Activated naive CD8-positive, alpha-beta T cell (primary cell): Measurements from ENCODE around the gene SLC6A9.

ENCODE experiments used
- H3K27ac Mint-ChIP-seq: one replicate; pipeline ENCODE4 v1.8.0; 2021; ENCODE audit warnings: mixed read lengths
- H3K27me3 Mint-ChIP-seq: one replicate; pipeline ENCODE4 v1.8.0; 2021; ENCODE audit warnings: mixed read lengths
- H3K36me3 Mint-ChIP-seq: one replicate; pipeline ENCODE4 v1.8.0; 2021; ENCODE audit warnings: mixed read lengths
- H3K4me1 Mint-ChIP-seq: one replicate; pipeline ENCODE4 v1.8.0; 2021; ENCODE audit warnings: low read depth, mixed read lengths
- H3K4me3 Mint-ChIP-seq: one replicate; pipeline ENCODE4 v1.8.0; 2021; ENCODE audit warnings: mild to moderate bottlenecking, mixed read lengths
- H3K9me3 Mint-ChIP-seq: one replicate; pipeline ENCODE4 v1.8.0; 2021; ENCODE audit warnings: low read depth, mixed read lengths

Gene SLC6A9

DNA sequence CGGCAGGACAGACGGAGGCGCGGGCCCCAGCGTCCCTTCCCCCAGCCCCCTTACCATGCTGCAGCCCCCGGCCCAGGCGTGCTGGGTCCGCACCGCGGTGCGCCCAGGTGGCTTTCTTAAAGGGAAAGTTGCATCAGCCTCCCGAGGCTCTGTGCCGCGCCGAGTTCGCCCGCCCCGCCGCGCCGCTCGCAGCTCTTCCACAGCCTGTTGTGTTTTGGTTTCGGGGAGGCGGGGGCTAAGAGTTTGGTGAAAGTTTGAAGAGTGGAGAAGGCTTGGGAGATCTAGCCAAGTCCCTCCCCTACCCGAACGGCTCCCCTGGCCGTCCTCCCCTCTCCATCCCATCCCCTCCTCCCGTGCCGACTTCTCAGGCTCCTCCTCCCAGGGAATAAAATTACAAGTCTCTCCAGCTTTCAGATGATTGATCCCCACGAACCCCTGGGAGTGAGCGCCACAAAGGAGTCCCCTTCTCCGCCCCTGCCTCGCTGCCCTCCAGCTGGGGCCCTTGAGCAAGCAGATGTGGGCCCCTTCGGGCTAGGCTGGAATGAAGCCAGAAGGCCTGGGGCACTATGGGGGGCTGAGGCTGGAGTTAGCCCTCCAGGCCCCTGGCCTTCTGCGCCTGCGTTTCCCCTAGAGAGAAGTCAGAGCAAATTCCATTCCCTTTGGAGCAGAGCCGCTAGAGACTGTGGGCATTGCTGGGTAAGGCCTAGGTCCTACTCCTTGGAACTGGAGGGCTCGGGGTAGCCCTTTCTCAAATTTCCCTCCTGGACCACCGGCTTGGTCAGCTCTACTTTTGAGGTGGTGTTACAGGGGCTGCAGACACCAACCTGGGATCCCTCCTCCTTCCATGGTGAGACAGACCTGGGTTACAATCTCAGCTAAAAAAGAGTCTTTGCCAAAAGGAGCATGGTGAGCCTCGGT, at the start of gene SLC6A9:
SLC6A9 (minus strand) TSS at position 211 of the 918 bp plus-strand sequence. CDS start 7,185 bp downstream, outside the sequence.
- Mint-ChIP-seq H3K27me3 (no peaks in the 10 kb centered on the region), H3K27ac (peak within 1 kb of the TSS; percentile 90), H3K4me1 (peaks cover 21% of the 10 kb centered on the region), H3K36me3 (peaks cover 2% of the 10 kb centered on the region), H3K4me3 (peak within 1 kb of the TSS; percentile 89), H3K9me3 (no peaks in the 10 kb centered on the region)

DNA sequence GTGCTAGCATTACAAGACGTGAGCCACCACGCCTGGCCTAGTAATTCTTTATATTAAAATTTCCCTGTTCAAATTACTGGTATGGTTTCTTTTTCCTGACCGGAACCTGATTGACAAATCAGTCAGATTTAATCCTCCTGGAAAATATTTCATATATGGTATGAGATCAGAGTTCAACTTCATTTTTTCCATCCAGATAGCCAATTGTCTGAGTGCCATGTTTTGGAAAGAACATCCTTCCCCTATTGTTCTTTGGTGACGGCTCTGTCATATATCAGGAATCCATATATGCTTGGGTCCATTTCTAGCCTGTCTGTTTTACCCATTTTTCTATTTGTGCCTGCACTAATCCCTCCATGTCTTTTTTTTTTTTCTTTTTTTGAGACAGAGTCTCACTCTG, 48.3 kb upstream of the SLC6A9 start:
- Mint-ChIP-seq H3K9me3 (no peaks in the 10 kb centered on the region), H3K4me1 (no peaks in the 10 kb centered on the region), H3K36me3 (no peaks in the 10 kb centered on the region), H3K27me3 (peaks cover 2% of the 10 kb centered on the region), H3K27ac (no peak overlapping the region), H3K4me3 (no peak overlapping the region)

DNA sequence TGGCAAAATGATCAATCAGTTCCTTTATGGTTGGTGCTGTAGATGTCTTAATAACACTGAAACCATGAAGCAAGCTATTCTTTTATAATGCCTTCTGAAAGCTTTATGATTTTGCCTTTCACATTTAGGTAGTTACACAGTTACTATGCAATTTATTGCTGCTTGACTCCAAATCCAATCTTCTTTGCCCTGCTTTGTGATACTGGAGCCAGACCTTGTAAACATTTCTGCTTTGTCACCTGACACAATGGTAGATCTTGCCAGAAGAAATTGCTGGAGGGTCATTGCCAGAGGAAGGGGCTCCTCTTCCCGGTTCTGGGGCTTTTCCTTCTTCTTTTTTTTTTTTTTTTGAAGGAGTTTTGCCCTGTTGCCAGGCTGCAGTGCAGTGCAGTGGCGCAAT, 46.8 kb upstream of the SLC6A9 start:
- Mint-ChIP-seq H3K27ac (no peak overlapping the region), H3K36me3 (no peaks in the 10 kb centered on the region), H3K4me3 (no peak overlapping the region), H3K4me1 (no peaks in the 10 kb centered on the region), H3K27me3 (peaks cover 2% of the 10 kb centered on the region), H3K9me3 (no peaks in the 10 kb centered on the region)

DNA sequence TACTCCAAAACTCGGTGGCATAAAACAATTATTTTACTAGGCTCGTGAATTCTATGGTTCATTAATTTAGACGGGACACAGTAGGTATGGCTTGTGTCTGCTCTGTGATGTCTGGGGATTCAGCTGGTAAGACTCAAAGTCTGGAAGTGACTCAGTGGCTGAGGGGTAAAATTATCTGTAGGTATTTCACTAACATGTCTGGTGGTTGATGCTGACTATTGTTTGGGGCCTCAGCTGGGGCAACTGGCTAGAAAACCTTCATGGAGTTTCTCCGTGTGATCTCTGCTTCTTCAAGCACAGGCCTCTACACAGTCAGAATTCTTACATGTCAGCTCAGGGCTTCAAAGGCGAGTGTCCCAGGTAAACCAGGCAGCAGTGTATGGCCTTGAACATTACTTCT, 46.2 kb upstream of the SLC6A9 start:
- no peak overlapping the region for H3K4me3 Mint-ChIP-seq
- no peaks in the 10 kb centered on the region for H3K36me3 Mint-ChIP-seq
- H3K27me3 Mint-ChIP-seq: peaks cover 3% of the 10 kb centered on the region
- H3K9me3 Mint-ChIP-seq: no peaks in the 10 kb centered on the region
- H3K27ac Mint-ChIP-seq: no peak overlapping the region
- no peaks in the 10 kb centered on the region for H3K4me1 Mint-ChIP-seq

DNA sequence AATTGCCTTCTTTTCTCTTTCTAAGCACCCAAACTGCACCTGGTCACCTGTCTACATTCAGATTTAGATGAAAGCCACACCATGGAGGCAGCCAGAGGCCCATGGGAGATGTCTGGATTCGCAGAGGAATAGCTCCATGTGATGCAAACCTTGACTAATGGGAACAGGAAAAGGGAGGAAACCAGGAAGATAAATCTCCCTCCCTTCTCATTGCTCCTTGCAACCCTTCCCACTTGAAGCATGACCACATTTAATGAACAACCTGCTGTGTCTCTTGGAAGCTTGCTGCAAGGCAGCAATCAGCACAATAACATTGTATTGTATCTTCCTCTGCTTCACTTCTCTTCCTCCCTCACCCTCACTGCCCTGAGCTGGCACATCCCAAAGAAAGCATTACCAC, 44.8 kb upstream of the SLC6A9 start:
- H3K36me3 Mint-ChIP-seq: no peaks in the 10 kb centered on the region
- no peaks in the 10 kb centered on the region for H3K4me1 Mint-ChIP-seq
- H3K27ac Mint-ChIP-seq: no peak overlapping the region
- no peaks in the 10 kb centered on the region for H3K9me3 Mint-ChIP-seq
- peaks cover 12% of the 10 kb centered on the region for H3K27me3 Mint-ChIP-seq
- no peak overlapping the region for H3K4me3 Mint-ChIP-seq

DNA sequence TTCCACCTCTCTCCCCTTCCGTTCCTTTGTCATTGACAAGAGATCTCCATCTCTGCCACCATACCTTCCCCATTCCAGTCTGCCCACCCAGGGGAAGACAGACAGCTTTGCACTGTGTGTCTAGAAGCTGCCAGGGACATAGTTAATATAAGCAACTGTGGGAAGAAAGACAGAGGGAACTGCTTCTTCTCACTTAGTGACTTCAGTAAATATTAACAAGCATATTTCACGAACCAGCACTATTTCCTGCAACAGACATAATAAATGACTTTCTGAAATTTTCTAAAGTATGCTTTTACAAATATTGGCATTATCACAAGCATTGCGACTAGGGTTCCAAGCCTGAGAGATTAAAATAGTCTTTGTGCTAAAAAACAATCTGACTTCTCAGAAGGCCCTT, 43.2 kb upstream of the SLC6A9 start:
- no peak overlapping the region for H3K27ac Mint-ChIP-seq
- peaks cover 14% of the 10 kb centered on the region for H3K27me3 Mint-ChIP-seq
- H3K9me3 Mint-ChIP-seq: no peaks in the 10 kb centered on the region
- H3K4me3 Mint-ChIP-seq: no peak overlapping the region
- no peaks in the 10 kb centered on the region for H3K4me1 Mint-ChIP-seq
- H3K36me3 Mint-ChIP-seq: no peaks in the 10 kb centered on the region

DNA sequence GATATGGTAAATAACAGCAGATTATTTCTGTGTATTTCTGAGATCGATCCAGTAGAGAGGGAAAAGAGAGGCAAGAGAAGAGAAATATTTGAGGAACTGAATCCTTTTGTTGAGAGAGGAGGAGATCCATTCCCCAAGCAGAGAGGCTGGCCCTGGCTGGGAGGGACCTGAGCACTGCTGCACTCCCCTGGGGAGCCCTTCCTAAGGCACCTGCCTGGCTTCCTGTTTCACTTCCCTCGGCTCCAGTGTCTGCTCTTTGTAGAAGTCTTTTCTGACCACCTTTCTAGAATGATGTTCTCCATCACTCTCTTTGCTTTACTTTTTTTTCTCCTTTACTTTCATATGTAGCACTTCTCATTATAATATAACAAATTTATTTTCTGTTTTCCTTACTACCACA, 42.3 kb upstream of the SLC6A9 start:
- H3K4me1 Mint-ChIP-seq: no peaks in the 10 kb centered on the region
- no peak overlapping the region for H3K27ac Mint-ChIP-seq
- no peaks in the 10 kb centered on the region for H3K9me3 Mint-ChIP-seq
- no peak overlapping the region for H3K4me3 Mint-ChIP-seq
- no peaks in the 10 kb centered on the region for H3K36me3 Mint-ChIP-seq
- peaks cover 14% of the 10 kb centered on the region for H3K27me3 Mint-ChIP-seq

DNA sequence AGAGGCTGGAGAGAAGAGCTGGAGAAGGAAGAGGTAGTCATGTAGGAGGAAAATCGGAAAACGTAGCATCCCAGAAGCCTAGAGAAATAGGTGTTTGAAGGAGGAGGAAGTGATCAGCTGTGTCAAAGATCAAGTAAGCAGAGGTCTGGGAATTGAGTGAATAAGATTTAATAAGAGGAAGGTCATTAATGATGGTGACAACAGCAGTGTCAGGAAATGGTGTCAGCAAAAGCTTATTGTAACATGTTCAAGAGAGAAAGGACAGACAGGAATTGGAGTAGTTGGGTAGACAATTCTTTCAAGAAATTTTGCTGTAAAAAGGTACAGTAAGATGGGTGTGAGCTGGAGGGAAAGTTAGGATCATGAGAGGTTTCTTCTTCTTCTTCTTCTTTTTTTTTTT, 41.6 kb upstream of the SLC6A9 start:
- no peaks in the 10 kb centered on the region for H3K4me1 Mint-ChIP-seq
- H3K36me3 Mint-ChIP-seq: no peaks in the 10 kb centered on the region
- H3K27ac Mint-ChIP-seq: no peak overlapping the region
- no peaks in the 10 kb centered on the region for H3K9me3 Mint-ChIP-seq
- H3K27me3 Mint-ChIP-seq: peaks cover 14% of the 10 kb centered on the region
- no peak overlapping the region for H3K4me3 Mint-ChIP-seq

DNA sequence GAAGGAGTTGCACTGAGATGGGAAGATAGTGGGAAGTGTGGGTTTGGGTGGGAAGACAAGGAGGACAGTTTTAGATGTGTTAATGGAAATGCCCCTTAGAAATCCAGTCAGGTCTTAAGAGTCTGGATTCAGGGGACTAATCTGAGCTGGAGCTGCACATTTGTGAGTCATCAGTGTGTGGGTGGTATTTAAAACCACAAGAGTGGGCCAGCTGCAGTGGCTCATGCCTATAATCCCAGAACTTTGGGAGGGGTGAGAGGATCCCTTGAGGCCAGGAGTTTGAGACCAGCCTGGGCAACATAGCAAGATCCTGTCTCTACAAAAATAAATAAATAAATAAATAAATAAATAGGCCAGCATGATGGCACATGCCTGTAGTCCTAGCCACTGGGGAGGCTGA, 40.9 kb upstream of the SLC6A9 start:
- Mint-ChIP-seq H3K27ac (no peak overlapping the region), H3K36me3 (no peaks in the 10 kb centered on the region)

DNA sequence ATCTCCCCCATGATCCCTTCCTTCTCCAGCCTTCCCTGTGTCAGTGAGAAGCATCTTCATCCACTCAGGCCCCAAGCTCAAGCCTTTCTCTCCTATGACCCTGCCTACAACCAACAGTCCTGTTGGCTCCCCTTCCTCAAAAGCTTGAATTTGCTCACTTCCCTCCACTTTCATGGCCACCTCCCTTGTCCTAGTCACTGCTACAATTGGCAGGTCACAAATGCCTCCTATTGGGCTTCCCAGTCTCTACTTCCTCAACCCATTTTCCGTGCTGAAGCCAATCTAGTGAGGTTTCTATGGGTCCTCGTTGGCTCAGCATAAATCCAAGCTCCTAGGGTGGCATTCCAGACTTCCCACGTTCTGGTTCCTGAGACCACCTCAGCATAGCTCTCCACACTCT, 40.2 kb upstream of the SLC6A9 start:
- Mint-ChIP-seq H3K27ac (no peak overlapping the region), H3K4me3 (no peak overlapping the region), H3K27me3 (peaks cover 16% of the 10 kb centered on the region), H3K9me3 (no peaks in the 10 kb centered on the region), H3K4me1 (no peaks in the 10 kb centered on the region), H3K36me3 (no peaks in the 10 kb centered on the region)

More for the DNA sequence above, 40.9 kb upstream of the SLC6A9 start:
- Mint-ChIP-seq H3K4me1 (no peaks in the 10 kb centered on the region), H3K27me3 (peaks cover 15% of the 10 kb centered on the region), H3K4me3 (no peak overlapping the region), H3K9me3 (no peaks in the 10 kb centered on the region)

DNA sequence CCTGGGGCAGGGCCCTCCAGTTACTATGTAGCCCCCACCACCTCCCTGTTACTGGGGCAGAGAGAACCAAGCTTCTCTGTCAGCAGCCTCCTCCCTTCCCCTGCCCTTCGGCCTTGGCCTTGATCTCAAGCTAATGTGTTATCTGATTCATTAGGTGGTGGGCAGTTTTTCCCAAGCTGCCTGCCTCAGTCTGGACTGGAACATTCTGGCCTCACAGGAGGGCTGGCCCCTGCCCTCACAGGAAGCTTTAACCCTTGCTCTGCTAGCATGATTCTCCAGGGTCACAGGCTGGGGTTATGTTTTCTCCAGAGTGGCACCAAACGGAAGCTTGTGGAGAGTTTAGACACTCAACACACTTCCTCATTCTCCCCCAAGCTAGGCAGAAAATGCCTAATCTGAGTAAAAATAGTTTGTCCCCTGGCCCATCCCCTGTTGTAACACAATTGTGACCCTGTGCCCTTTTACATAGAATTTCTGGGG, 37.2 kb upstream of the SLC6A9 start:
- Mint-ChIP-seq H3K4me3 (no peak overlapping the region), H3K9me3 (no peaks in the 10 kb centered on the region), H3K4me1 (no peaks in the 10 kb centered on the region), H3K27ac (no peak overlapping the region), H3K36me3 (no peaks in the 10 kb centered on the region), H3K27me3 (peaks cover 16% of the 10 kb centered on the region)

DNA sequence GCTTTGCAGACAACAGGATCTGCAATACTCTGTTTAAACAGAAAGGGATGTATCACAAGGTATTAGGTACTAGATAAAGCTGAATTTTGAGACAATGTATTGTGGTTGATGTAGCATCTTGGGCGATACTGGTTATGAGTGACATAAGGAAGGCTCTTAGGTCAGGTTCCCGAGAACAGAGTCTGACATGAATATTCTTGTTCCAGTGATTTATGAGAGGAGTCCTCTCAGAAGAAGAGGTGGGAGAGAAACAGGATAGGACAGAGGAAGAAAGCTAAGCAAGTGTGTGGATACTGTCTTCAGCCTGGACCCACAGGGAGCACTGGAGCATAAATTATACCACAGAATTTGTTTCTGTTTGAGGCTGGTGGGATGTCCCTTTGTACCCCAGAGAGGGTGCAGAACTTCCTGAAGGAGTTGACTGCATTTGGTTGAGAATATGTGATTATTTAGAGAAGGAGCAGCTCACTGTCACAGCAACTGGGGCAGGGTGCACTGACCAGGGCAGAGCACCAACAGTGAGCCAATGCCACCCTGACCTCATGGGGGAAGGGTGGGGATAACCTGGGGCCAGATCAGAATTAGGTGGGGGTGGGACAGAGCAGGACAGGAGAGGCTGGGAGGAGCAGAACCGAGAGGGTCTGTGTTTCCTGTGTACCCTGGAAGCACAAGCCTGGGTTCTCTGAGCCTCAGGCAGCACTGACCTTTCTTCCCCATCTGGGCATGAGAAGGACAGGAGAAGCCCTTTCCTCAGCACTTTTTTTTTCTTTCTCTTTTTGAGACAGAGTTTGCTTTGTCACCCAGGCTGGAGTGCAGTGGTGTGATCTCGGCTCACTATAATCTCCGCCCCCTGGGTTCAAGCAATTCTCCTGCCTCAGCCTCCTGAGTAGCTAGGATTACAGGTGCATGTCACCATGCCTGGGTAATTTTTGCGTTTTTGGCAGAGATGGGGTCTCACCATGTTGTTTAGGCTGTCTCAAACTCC, 36.3 kb upstream of the SLC6A9 start:
- peaks cover 15% of the 10 kb centered on the region for H3K27me3 Mint-ChIP-seq
- no peak overlapping the region for H3K27ac Mint-ChIP-seq
- H3K4me3 Mint-ChIP-seq: no peak overlapping the region
- no peaks in the 10 kb centered on the region for H3K36me3 Mint-ChIP-seq
- no peaks in the 10 kb centered on the region for H3K4me1 Mint-ChIP-seq
- H3K9me3 Mint-ChIP-seq: no peaks in the 10 kb centered on the region

DNA sequence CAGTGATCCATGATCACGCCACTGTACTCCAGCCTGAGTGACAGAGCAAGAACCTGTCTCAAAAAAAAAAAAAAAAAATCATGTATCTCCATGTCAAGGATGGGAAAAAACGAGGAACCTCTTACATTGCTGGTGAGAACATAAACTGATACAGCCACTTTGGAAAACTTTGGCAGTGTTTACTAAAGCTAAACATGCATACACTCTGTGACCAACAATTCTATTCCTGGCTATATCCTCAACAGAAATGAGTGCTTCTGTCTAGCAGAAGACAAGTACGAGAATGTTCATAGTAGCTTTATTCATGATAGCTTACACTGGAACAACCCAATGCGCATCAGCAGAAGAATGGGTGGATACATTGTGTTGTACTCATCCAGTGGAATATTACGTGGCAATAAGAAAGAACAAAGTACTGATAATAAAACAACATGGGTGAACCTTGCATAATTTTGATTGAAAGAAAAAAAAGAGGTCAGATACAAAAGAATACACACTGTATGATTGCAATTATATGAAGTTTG, 31.5 kb upstream of the SLC6A9 start:
- H3K9me3 Mint-ChIP-seq: no peaks in the 10 kb centered on the region
- no peak overlapping the region for H3K27ac Mint-ChIP-seq
- H3K27me3 Mint-ChIP-seq: peaks cover 6% of the 10 kb centered on the region
- no peaks in the 10 kb centered on the region for H3K4me1 Mint-ChIP-seq
- no peak overlapping the region for H3K4me3 Mint-ChIP-seq
- no peaks in the 10 kb centered on the region for H3K36me3 Mint-ChIP-seq

DNA sequence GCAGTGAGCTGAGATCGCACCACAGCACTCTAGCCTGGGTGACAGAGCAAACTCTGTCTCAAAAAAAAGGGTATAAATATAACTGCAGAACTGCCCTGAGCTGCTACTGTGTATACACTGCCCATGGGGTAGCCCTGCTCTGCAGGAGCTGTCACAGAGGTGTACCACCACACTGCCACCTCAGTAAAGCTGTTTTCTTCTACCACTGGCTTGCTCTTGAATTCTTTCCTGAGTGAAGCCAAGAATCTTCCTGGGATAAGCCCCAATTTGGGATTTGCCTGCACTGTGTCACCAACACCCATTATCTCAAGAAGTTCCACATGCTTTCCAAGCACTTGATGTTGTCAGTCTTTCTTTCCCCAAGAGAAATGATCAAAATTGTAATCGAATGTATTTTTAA, 30.6 kb upstream of the SLC6A9 start:
- H3K27ac Mint-ChIP-seq: no peak overlapping the region
- no peaks in the 10 kb centered on the region for H3K36me3 Mint-ChIP-seq
- no peaks in the 10 kb centered on the region for H3K4me1 Mint-ChIP-seq
- H3K27me3 Mint-ChIP-seq: peaks cover 3% of the 10 kb centered on the region
- no peak overlapping the region for H3K4me3 Mint-ChIP-seq
- no peaks in the 10 kb centered on the region for H3K9me3 Mint-ChIP-seq

DNA sequence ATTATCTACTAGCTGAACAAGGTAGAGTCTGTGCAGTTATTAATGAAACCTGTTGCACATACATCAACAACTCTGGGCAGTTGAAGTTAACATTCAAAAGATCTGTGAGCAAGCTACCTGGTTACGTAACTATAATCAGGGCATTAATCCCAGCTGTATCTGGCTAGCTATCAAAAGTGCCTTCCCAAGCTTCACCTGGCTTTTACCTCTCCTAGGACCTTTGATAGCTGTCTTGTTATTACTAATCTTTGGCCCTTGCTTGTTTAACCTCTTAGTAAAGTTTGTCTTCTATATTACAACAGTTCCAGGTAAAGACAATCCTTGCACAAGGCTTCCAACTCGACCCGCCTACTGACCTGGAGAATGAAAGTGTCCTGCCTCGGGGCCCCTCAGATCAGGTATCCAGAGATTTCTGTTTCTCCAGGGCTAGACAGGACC, 29.6 kb upstream of the SLC6A9 start:
- Mint-ChIP-seq H3K4me3 (no peak overlapping the region), H3K27ac (no peak overlapping the region), H3K27me3 (peaks cover 2% of the 10 kb centered on the region), H3K9me3 (no peaks in the 10 kb centered on the region), H3K36me3 (no peaks in the 10 kb centered on the region), H3K4me1 (no peaks in the 10 kb centered on the region)
